Epithelial cell of proximal tubule (primary cell): ENCODE results near the gene DMXL1. TPM values are rescaled to one million over a fixed set of nuclear protein-coding genes. Genes with fewer than 3 reads are reported as not detected.

Experiments
- DNase-seq: peaks from one replicate; pipeline ENCODE4 v3.0.0-alpha.2; 2011; ENCODE audit warnings: low read depth
- H3K4me3 ChIP-seq: 2 replicates; pipeline ENCODE4 v1.5.1; 2011; ENCODE audit warnings: low read depth, mild to moderate bottlenecking, low read length
- total RNA-seq: library from RNA; depleted of rRNA; stranded (reverse); fragments of >200 nt; gene quantifications from 2 replicates; pipeline ENCODE4 v1.2.3, GENCODE V29; 2015
- TF ChIP-seq, protein P1 (sequence below): conservative IDR thresholded peaks from 2 replicates; pipeline ENCODE4 v1.5.1; 2012; ENCODE audit warnings: low read depth, mild to moderate bottlenecking, low read length

The DMXL1 gene
- total RNA-seq, 1 donor from 2014 or later, result 11.9 TPM

DNA sequence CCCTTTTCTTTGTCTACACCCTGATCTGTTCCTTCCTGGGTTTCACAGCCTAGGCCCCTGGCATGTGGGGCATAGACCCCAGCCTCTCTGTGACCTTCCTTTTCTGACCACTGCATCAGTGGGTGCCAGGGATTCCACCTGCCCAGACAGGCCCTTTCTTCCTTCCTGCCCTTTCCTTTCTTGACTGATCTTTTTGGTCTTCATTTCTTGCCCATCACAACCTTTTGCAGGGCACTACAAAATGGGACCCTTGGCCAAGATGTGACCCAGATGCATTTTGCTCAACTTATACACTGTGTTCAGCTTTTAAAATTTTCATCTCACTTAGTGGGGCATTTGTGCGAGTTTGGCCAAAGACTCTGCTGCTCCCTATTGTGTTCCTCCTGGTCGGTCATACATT is 211.7 kb downstream of the DMXL1 start:
- H3K4me3 ChIP-seq, result no peak overlapping the region
- no peak for DNase-seq
- TF ChIP-seq, protein P1, sequence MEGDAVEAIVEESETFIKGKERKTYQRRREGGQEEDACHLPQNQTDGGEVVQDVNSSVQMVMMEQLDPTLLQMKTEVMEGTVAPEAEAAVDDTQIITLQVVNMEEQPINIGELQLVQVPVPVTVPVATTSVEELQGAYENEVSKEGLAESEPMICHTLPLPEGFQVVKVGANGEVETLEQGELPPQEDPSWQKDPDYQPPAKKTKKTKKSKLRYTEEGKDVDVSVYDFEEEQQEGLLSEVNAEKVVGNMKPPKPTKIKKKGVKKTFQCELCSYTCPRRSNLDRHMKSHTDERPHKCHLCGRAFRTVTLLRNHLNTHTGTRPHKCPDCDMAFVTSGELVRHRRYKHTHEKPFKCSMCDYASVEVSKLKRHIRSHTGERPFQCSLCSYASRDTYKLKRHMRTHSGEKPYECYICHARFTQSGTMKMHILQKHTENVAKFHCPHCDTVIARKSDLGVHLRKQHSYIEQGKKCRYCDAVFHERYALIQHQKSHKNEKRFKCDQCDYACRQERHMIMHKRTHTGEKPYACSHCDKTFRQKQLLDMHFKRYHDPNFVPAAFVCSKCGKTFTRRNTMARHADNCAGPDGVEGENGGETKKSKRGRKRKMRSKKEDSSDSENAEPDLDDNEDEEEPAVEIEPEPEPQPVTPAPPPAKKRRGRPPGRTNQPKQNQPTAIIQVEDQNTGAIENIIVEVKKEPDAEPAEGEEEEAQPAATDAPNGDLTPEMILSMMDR, result no peak

DNA sequence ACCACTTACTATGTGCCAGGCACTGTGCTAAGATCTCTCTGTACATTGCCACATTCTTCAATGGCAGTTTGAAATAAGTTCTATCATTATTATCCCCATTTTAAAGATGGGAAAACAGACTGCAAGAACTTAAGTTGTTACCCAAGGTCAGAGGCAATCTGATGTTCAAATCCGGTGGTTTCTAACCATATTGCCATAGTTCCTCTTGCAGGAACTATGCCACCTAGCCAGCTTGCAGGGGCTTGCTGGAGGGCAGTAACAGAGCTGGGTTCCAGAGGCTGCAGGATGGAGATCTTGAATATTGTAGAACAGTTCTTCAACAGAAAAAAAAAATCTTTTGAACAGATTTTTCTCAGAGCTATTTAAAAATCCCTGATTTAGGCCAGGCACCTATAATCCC is 213.1 kb downstream of the DMXL1 start:
- TF ChIP-seq, protein P1, result no peak
- H3K4me3 ChIP-seq, result no peak overlapping the region
- no peak for DNase-seq

DNA sequence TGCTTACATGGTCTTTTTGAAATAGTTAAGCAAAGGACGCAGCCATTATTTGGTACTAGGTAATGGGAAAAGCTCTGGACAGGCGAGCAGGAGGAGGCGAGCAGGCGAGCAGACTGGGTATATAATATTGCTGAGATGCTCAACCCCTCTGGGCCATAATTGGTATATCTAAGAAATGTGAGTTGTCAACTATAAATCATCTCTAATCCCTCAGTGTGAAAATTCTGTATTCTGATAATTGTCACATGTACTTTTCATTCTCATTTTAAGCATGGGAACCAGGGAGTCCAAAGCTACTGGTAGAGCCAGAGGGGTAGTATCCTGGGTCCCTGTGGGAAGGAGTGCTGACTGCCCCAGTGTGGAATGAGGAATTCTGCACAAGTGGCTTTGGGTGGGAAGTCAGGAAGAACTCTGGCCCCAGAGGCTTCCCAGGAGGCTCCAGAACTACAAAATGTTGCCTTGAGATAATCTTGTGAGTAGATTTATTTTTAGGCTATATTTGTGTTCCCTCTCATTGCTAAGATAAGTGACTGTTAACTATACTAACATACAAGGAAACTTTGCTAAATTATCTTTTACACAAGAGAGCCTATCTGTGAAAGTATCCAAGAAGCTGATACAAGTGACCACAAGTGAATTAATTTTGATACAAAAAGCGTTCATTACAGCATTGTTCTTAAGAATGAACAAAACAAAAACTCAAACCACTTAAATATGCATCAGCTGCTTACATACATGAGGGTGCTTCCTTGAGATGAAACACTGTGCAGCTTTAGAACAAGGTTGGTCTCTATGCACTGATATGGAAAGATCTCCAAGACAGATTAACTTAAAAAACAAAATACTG is 214.4 kb downstream of the DMXL1 start:
- DNase-seq, result no peak
- TF ChIP-seq, protein P1, result no peak
- no peak overlapping the region for H3K4me3 ChIP-seq

DNA sequence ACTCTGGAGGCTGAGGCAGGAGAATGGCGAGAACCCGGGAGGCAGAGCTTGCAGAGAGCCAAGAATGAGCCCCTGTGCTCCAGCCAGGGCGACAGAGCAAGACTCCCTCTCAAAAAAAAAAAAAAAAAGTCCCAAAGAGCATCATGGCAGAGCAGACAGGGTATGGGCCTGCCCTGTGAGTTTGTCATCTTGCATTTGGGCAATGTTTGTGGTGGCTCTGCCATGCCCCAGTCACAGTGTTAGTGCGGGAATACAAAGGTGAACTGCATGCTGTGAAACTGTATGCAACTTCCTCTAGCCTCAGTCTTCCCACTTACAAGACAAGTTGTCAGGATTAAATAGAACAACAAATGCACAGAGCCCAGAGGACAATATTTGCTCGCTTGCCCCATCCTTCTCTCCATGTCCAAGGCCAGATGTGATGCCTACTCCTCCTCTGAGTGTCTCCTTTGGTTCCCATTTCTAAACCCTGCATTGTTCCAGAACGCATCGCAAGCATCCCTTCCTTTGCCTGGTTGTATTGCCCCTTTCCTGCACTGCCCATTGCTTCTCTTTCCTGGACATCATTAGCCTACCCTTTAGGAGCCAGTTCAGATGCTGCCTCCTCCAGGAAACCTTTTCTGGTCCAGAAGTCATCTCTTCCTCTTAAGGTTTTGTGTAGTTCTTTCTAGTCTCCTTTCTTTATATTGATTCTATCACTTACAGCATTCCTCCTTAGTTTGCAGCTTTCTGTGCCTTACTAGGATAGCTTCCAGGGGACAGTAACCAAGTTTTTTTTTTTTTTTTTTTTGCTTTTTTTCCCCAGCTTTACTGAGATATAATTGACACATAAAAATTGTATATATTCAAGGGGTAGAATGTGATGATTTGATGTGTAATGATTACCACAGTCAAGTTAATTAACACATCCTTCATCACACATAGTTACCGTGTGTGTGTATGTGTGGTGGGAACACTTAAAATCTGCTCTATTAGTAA is 215.9 kb downstream of the DMXL1 start:
- H3K4me3 ChIP-seq, result no peak overlapping the region
- TF ChIP-seq, protein P1, result no peak
- no peak for DNase-seq

DNA sequence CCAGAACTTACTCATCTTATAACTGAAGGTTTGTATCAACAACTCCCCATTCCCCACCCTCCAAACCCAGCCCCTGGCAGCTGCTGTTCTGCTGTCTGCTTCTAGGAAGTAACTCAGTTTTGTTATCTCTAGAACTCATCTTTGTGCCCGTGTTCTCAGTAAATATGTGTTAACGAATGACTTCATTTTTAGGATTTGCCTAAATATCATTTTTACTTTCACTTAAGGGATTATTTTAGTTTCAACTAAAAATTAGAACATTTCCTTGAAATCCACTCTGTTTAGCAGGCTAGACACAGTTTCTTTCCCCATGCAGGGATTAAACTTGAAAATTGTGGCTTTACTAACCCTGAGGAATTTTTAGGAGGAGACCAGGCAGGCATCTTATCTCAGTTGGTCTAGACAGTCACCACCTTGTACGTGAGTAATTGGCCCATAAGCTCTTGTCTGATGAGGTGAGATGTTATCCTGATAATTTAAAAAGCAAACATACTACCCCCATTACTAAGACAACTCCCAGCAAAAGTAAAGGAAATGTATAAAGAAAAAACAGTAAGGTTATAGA is 216.7 kb downstream of the DMXL1 start:
- H3K4me3 ChIP-seq, result no peak overlapping the region
- no peak for DNase-seq
- TF ChIP-seq, protein P1, result no peak

DNA sequence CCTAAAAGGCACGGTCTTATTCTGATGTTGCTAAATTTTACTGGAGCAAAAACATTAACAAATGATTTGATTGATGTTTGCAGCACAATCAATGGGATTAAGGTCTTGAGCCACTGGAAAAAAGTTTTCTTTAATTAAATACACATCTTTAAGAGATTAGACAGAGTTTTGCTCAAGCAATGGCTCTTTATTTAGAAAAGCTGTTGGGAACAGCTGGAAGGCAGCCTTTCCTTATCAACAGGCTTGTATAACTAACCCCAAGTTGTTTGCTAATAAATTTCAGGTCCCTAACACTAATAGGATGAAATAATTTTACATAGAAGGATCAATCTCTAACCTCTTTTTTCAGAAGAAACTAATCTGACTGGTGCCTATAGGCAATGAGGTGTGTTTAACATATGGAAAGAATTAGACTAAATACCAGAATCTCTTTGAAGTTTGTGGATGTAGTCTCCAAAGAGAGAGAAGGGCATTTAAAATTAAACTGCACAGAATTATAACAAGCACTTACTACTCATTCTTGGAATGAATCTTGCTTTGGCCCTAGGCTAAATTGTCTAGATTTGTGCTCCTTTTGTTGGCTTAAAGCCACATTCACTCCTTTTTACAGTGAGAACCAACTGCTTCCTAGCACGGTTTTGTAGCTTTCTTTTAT is 217.6 kb downstream of the DMXL1 start:
- no peak for DNase-seq
- no peak overlapping the region for H3K4me3 ChIP-seq
- TF ChIP-seq, protein P1, result no peak
